HFFc6 (cell line): ENCODE data around the gene GALNT14. TPM values are rescaled to one million over a fixed set of nuclear protein-coding genes. Genes with fewer than 3 reads are reported as not detected.

Experiments
- DNase-seq: peaks from one replicate; pipeline ENCODE4 v3.0.0-alpha.2; 2018
- H3K27ac Mint-ChIP-seq: 2 replicates; pipeline ENCODE4 v1.8.0; 2020; ENCODE audit warnings: mild to moderate bottlenecking, mixed read lengths
- H3K27me3 Mint-ChIP-seq: 2 replicates; pipeline ENCODE4 v1.8.0; 2021; ENCODE audit warnings: mild to moderate bottlenecking, moderate library complexity, mixed read lengths; ENCODE audit not compliant: insufficient read depth
- H3K36me3 Mint-ChIP-seq: 2 replicates; pipeline ENCODE4 v1.8.0; 2021; ENCODE audit warnings: low read depth, mixed read lengths
- H3K4me1 Mint-ChIP-seq: 2 replicates; pipeline ENCODE4 v1.8.0; 2020; ENCODE audit warnings: low read depth, mixed read lengths
- H3K4me3 Mint-ChIP-seq: 2 replicates; pipeline ENCODE4 v1.8.0; 2020; ENCODE audit warnings: mild to moderate bottlenecking, moderate library complexity, mixed read lengths
- H3K9me3 Mint-ChIP-seq: 2 replicates; pipeline ENCODE4 v1.8.0; 2020; ENCODE audit warnings: mild to moderate bottlenecking, mixed read lengths
- CTCF ChIP-seq: fragments of 200-600 bp; sonication (generic); IDR thresholded peaks from 2 replicates; pipeline ENCODE4 v1.5.0; 2021; ENCODE audit warnings: antibody characterized with exemption, mild to moderate bottlenecking
- total RNA-seq, 6 experiments: library from RNA; stranded (reverse); fragmentation: NEBNext Ultra II Directional; extraction: Animal tissue kit (Norgen Biotek cat#: 25700); gene quantifications; 2 replicates in 1 of 6; 3 replicates in 5 of 6; pipeline ENCODE4 v1.2.3, GENCODE V29; 2021

The GALNT14 gene
- total RNA-seq, 6 experiments from 2014 or later, result 0.11 to 1.0 (median 0.25) TPM; not detected in 1

GRCh38 chr2:30990176-30990575 is 148.1 kb downstream of the GALNT14 start:
- no peak for TF ChIP-seq CTCF
- no peaks in the 10 kb centered on the region for H3K4me1 Mint-ChIP-seq
- no peak overlapping the region for H3K27ac Mint-ChIP-seq
- H3K9me3 Mint-ChIP-seq, result no peaks in the 10 kb centered on the region; the same call in 1 of the 2 replicates
- H3K4me3 Mint-ChIP-seq, result no peak overlapping the region
- DNase-seq, result no peak
- H3K27me3 Mint-ChIP-seq, result no peaks in the 10 kb centered on the region; the same call in none of the 2 replicates
- H3K36me3 Mint-ChIP-seq, result no peaks in the 10 kb centered on the region

- H3K27ac Mint-ChIP-seq, result no peak overlapping the region
- H3K9me3 Mint-ChIP-seq, result no peaks in the 10 kb centered on the region; the same call in 1 of the 2 replicates
- TF ChIP-seq CTCF, result no peak
- no peaks in the 10 kb centered on the region; the same call in none of the 2 replicates for H3K27me3 Mint-ChIP-seq
- H3K4me3 Mint-ChIP-seq, result no peak overlapping the region
- no peak for DNase-seq
- H3K36me3 Mint-ChIP-seq, result no peaks in the 10 kb centered on the region
- H3K4me1 Mint-ChIP-seq, result no peaks in the 10 kb centered on the region
Observed at GRCh38 chr2:30989746-30990145, 148.5 kb downstream of the GALNT14 start.

GRCh38 chr2:30987566-30987965 is 150.7 kb downstream of the GALNT14 start:
- Mint-ChIP-seq H3K27me3 (peaks cover 3% of the 10 kb centered on the region), H3K4me1 (no peaks in the 10 kb centered on the region), H3K36me3 (no peaks in the 10 kb centered on the region), H3K27ac (no peak overlapping the region), H3K9me3 (no peaks in the 10 kb centered on the region; the same call in 1 of the 2 replicates), H3K4me3 (no peak overlapping the region)
- DNase-seq, result no peak
- TF ChIP-seq CTCF, result no peak

- H3K4me1 Mint-ChIP-seq, result no peaks in the 10 kb centered on the region
- H3K9me3 Mint-ChIP-seq, result no peaks in the 10 kb centered on the region; the same call in 1 of the 2 replicates
- H3K27me3 Mint-ChIP-seq, result peaks cover 3% of the 10 kb centered on the region
- H3K27ac Mint-ChIP-seq, result no peak overlapping the region
- no peak for DNase-seq
- no peak overlapping the region for H3K4me3 Mint-ChIP-seq
- no peaks in the 10 kb centered on the region for H3K36me3 Mint-ChIP-seq
- TF ChIP-seq CTCF, result no peak
Observed at GRCh38 chr2:30986231-30986580, 152.0 kb downstream of the GALNT14 start.

GRCh38 chr2:30985493-30986230 is 152.6 kb downstream of the GALNT14 start:
- TF ChIP-seq CTCF, result no peak

More at GRCh38 chr2:30985493-30986230, 152.6 kb downstream of the GALNT14 start:
- H3K4me1 Mint-ChIP-seq, result no peaks in the 10 kb centered on the region
- no peaks in the 10 kb centered on the region for H3K36me3 Mint-ChIP-seq
- no peak for DNase-seq
- no peaks in the 10 kb centered on the region; the same call in 1 of the 2 replicates for H3K9me3 Mint-ChIP-seq
- no peak overlapping the region for H3K4me3 Mint-ChIP-seq
- no peak overlapping the region for H3K27ac Mint-ChIP-seq
- peaks cover 3% of the 10 kb centered on the region for H3K27me3 Mint-ChIP-seq
